ENCODE data around the gene EEF1G. TPM values are rescaled to one million over a fixed set of nuclear protein-coding genes. Genes with fewer than 3 reads are reported as not detected.
A peak's percentile ranks its signal among the peaks of the same experiment; 100 is the strongest.

Gene EEF1G
- total RNA-seq, 1 experiment from 2014 or later, result 2,004 TPM

GRCh38 chr11:62546244-62546928, 27.3 kb downstream of the EEF1G start, which contains the start of gene AHNAK:
Gene AHNAK (minus strand): TSS chr11:62546806. CDS start chr11:62536098, 10,708 bp downstream.
- Histone ChIP-seq H3K4me3 (ENCODE audit: low read depth, low read length) (peak within 1 kb of the TSS; percentile 87), H3K27me3 (replicated peaks; ENCODE audit: control insufficient read depth, insufficient read depth, low read length) (no peaks in the 10 kb centered on the region), H3K4me1 (peaks cover 68% of the 10 kb centered on the region), H3K36me3 (ENCODE audit: control insufficient read depth, insufficient read depth, low read length) (peaks cover 2% of the 10 kb centered on the region; the same call in 1 of the 2 replicates), H3K9me3 (no peaks in the 10 kb centered on the region)
- Mint-ChIP-seq H3K27me3 (ENCODE audit: insufficient read depth, unreplicated experiment) (no peaks in the 10 kb centered on the region), H3K27ac (ENCODE audit: unreplicated experiment) (peak within 1 kb of the TSS; percentile 97), H3K9me3 (ENCODE audit: unreplicated experiment) (no peaks in the 10 kb centered on the region), H3K36me3 (ENCODE audit: insufficient read depth, unreplicated experiment) (peaks cover 67% of the 10 kb centered on the region), H3K4me3 (ENCODE audit: unreplicated experiment) (peak within 1 kb of the TSS; percentile 100), H3K4me1 (ENCODE audit: low read depth, unreplicated experiment) (peaks cover 46% of the 10 kb centered on the region)
- no peak for TF ChIP-seq CTCF (IDR thresholded peaks at IDR 0.05; ENCODE audit: insufficient read depth in 1 of 2, low read depth in 1 of 2, low read length in 1 of 2, severe bottlenecking in 1 of 2, unreplicated experiment in 1 of 2)
- BruUV-seq (replicated peaks), result TSS peak; percentile 53
- ChIA-PET POLR2A (interaction anchor here (0.5 to 1.1 kb wide), 16 partner anchors 9 to 327 kb away, joined by 3 to 23 read pairs (median 4); partner anchors contain the start of genes B3GAT3, CSKMT, EEF1G and MTA2), CTCF (interaction anchor here (0.7 to 1.3 kb wide), 6 partner anchors 14 to 1388 kb away, joined by 3 to 15 read pairs (median 4); partner anchors contain the start of gene MTA2)
- DNase-seq, result peak; percentile 86 to 90
- intact Hi-C loops (cut with micrococcal nuclease; ENCODE audit: unreplicated experiment), result no loop called here

GRCh38 chr11:62545437-62546243, 28.1 kb downstream of the EEF1G start:
- peak overlapping the region; percentile 97 for H3K27ac Mint-ChIP-seq (ENCODE audit: unreplicated experiment)
- peak; percentile 93 for DNase-seq
- peaks cover 67% of the 10 kb centered on the region for H3K4me1 ChIP-seq
- TF ChIP-seq CTCF (IDR thresholded peaks at IDR 0.05; ENCODE audit: insufficient read depth in 1 of 2, low read depth in 1 of 2, low read length in 1 of 2, severe bottlenecking in 1 of 2, unreplicated experiment in 1 of 2), result peak in 1 of 2 experiments; percentile 9
- no peaks in the 10 kb centered on the region for H3K9me3 Mint-ChIP-seq (ENCODE audit: unreplicated experiment)
- no peaks in the 10 kb centered on the region for H3K27me3 ChIP-seq (replicated peaks; ENCODE audit: control insufficient read depth, insufficient read depth, low read length)
- no peaks in the 10 kb centered on the region for H3K27me3 Mint-ChIP-seq (ENCODE audit: insufficient read depth, unreplicated experiment)
- BruUV-seq (replicated peaks), result no TSS peak
- peaks cover 51% of the 10 kb centered on the region for H3K4me1 Mint-ChIP-seq (ENCODE audit: low read depth, unreplicated experiment)
- H3K36me3 ChIP-seq (ENCODE audit: control insufficient read depth, insufficient read depth, low read length), result peaks cover 2% of the 10 kb centered on the region; the same call in 1 of the 2 replicates
- intact Hi-C loops (cut with micrococcal nuclease; ENCODE audit: unreplicated experiment), result loop anchor here (1.0 to 2.0 kb wide), 3 partner anchors 15 to 48 kb away; no protein-coding TSS in a partner anchor
- H3K9me3 ChIP-seq, result no peaks in the 10 kb centered on the region
- peak overlapping the region; percentile 87 for H3K4me3 ChIP-seq (ENCODE audit: low read depth, low read length)
- ChIA-PET POLR2A (interaction anchor here (0.6 to 1.4 kb wide), 4 partner anchors 8 to 45 kb away, joined by 3 to 11 read pairs (median 4); partner anchors contain the start of gene EEF1G), CTCF (interaction anchor here (0.5 to 4.5 kb wide), 11 partner anchors 8 to 151 kb away, joined by 3 to 79 read pairs (median 5); partner anchors contain the start of gene EEF1G)
- H3K36me3 Mint-ChIP-seq (ENCODE audit: insufficient read depth, unreplicated experiment), result peaks cover 68% of the 10 kb centered on the region
- H3K4me3 Mint-ChIP-seq (ENCODE audit: unreplicated experiment), result peak overlapping the region; percentile 100

Data from Caco-2 (cell line).